GM06990 (cell line): ENCODE results near the gene KRTAP5-6.

ENCODE experiments used
- DNase-seq: peaks from one replicate; pipeline ENCODE4 v3.0.0-alpha.2; 2011; ENCODE audit not compliant: insufficient read length; ENCODE audit errors: extremely low read depth
- H3K27me3 ChIP-seq: replicated peaks from 2 replicates; pipeline ENCODE4 v1.6.0; 2011; ENCODE audit warnings: low read length; ENCODE audit not compliant: control insufficient read depth, insufficient read depth
- H3K36me3 ChIP-seq: 2 replicates; pipeline ENCODE4 v1.5.1; 2011; ENCODE audit warnings: low read length; ENCODE audit not compliant: control insufficient read depth, insufficient read depth
- H3K4me3 ChIP-seq: replicated peaks from 2 replicates; pipeline ENCODE4 v1.5.1; 2011; ENCODE audit warnings: low read depth, mild to moderate bottlenecking, control low read depth, low read length
- CTCF ChIP-seq: IDR thresholded peaks from 2 replicates; pipeline ENCODE4 v1.5.1; 2011; ENCODE audit warnings: low read length, control low read depth, mild to moderate bottlenecking, inconsistent platforms; ENCODE audit not compliant: insufficient read depth, poor library complexity, severe bottlenecking

The KRTAP5-6 gene

GRCh38 chr11:1733716-1734640, 37.0 kb downstream of the KRTAP5-6 start:
- peaks cover 1% of the 10 kb centered on the region; the same call in 1 of the 2 replicates for H3K27me3 ChIP-seq
- H3K4me3 ChIP-seq = no peak overlapping the region
- DNase-seq = no peak

GRCh38 chr11:1734641-1735081, 37.7 kb downstream of the KRTAP5-6 start:
- Histone ChIP-seq H3K27me3 (peaks cover 1% of the 10 kb centered on the region; the same call in 1 of the 2 replicates), H3K4me3 (no peak overlapping the region), H3K36me3 (no peaks in the 10 kb centered on the region)
- TF ChIP-seq CTCF = no peak
- no peak for DNase-seq

More at GRCh38 chr11:1733716-1734640, 37.0 kb downstream of the KRTAP5-6 start:
- H3K36me3 ChIP-seq = no peaks in the 10 kb centered on the region
- TF ChIP-seq CTCF = no peak

GRCh38 chr11:1735271-1735670, 38.3 kb downstream of the KRTAP5-6 start:
- no peak overlapping the region for H3K4me3 ChIP-seq
- H3K36me3 ChIP-seq = no peaks in the 10 kb centered on the region
- DNase-seq = no peak
- no peak for TF ChIP-seq CTCF
- peaks cover 1% of the 10 kb centered on the region; the same call in 1 of the 2 replicates for H3K27me3 ChIP-seq

- 0 out of 2 replicates have a peak, but pooled peaks cover under 1% of the 10 kb centered on the region for H3K27me3 ChIP-seq
- TF ChIP-seq CTCF = no peak
Observed at GRCh38 chr11:1736447-1736992, 39.5 kb downstream of the KRTAP5-6 start.

GRCh38 chr11:1737080-1737757, 40.2 kb downstream of the KRTAP5-6 start:
- no peak for DNase-seq
- H3K27me3 ChIP-seq = no peaks in the 10 kb centered on the region

More at GRCh38 chr11:1736447-1736992, 39.5 kb downstream of the KRTAP5-6 start:
- Histone ChIP-seq H3K4me3 (no peak overlapping the region), H3K36me3 (no peaks in the 10 kb centered on the region)
- DNase-seq = no peak

More at GRCh38 chr11:1737080-1737757, 40.2 kb downstream of the KRTAP5-6 start:
- Histone ChIP-seq H3K36me3 (no peaks in the 10 kb centered on the region), H3K4me3 (no peak overlapping the region)
- TF ChIP-seq CTCF = no peak
